Left kidney (tissue), 2 donors: Measurements from ENCODE around the gene BCKDHB. TPM values are rescaled to one million over a fixed set of nuclear protein-coding genes. Genes with fewer than 3 reads are reported as not detected.
"Not testable (repeated sequence)": the region's sequence is repeated elsewhere in the genome, so short reads cannot be mapped to it uniquely, and the experiment has no call there.

Experiments
- DNase-seq: peaks from one replicate; pipeline ENCODE4 v3.0.0-alpha.2; 2013
- polyA plus RNA-seq: library from polyadenylated mRNA; unstranded; fragments of 120-200 nt; gene quantifications from one replicate; pipeline ENCODE4 v1.2.1, GENCODE V29; 2013; ENCODE audit not compliant: insufficient read length

The BCKDHB gene
- polyA plus RNA-seq, 1 donor: 34.4 TPM

GRCh38 chr6:80254716-80255115 lies 148.2 kb downstream of the BCKDHB start:
- no peak for DNase-seq

GRCh38 chr6:80256691-80257090 lies 150.2 kb downstream of the BCKDHB start:
- no peak for DNase-seq

DNA sequence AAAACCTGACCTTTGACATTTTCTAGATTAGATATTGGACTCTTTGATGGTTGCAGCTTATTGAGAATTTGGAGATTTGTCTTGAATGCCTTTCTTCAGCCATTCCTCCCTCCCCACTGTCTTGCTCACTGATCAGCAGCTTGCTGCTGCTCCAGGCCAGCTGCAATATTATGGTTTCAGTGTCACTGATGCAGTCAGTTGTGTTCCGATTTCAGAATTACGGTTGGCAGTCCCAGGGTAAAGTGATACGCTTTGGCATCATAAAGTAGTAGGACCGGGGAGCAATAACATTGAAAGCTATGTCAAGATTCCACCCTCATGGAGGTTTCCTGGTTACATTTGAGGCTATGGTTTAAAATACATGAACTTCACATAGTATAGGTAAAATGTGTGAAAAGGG lies 152.6 kb downstream of the BCKDHB start:
- DNase-seq: peak; percentile 3

- DNase-seq: no peak
Observed at GRCh38 chr6:80263585-80263984, 157.1 kb downstream of the BCKDHB start.

GRCh38 chr6:80268865-80269730 lies 162.6 kb downstream of the BCKDHB start:
- DNase-seq: no peak

- no peak for DNase-seq
Observed at GRCh38 chr6:80271074-80271473, 164.6 kb downstream of the BCKDHB start.

GRCh38 chr6:80272988-80273387 lies 166.5 kb downstream of the BCKDHB start:
- no peak for DNase-seq

GRCh38 chr6:80276861-80277260 lies 170.4 kb downstream of the BCKDHB start:
- no peak for DNase-seq

DNA sequence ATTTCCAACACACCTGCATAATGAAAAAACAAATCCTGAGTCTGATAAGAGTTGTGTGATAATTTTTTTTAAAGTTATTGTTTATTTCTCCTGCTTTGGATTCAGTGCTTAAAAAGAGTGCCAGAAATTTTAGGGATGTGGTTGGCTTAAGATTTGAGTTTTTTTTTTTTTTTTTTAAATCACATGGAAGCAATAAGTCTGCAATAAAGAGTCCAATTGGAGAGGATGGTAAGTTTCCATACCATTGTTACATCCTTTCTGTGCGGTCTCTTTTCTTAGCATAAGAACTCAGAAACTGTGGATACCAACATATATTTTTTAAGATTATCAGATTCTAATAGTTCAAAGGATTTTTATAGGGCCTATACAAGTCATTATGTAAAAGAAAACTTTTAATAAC lies 171.0 kb downstream of the BCKDHB start:
- no peak for DNase-seq

DNA sequence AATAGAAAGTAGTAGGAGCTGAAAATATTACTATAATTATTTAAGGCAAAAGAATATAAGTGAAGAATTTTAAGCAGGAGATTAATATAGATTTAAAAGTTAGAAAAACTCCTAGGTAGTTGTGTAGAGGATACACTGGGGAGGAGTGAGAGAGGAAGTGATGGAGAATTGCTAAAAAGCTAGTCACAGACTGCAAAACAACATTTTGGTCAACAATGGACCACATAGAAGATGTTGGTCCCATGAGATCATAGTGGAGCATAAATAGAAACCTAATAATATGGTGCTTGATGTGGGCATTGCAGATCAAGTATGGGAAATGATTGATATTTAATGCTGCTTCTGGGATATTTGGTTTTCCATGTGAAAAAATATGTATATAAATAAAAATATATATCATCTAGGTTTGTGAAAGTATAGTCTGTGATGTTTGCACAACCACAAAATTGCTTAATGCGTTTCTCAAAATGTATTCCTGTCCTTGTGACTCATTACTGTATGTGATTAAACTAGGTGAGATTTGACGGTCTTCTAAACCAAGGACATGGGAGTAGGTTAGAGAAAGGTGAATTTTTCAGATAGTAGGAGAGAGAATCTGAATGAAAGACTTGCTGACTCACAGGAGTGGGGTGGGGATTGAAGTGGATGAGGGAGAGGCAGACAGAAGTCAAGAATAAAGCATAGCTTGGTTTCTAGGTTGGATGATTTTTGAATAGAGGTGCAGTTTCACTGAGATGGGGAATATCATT lies 174.0 kb downstream of the BCKDHB start:
- DNase-seq: no peak

DNA sequence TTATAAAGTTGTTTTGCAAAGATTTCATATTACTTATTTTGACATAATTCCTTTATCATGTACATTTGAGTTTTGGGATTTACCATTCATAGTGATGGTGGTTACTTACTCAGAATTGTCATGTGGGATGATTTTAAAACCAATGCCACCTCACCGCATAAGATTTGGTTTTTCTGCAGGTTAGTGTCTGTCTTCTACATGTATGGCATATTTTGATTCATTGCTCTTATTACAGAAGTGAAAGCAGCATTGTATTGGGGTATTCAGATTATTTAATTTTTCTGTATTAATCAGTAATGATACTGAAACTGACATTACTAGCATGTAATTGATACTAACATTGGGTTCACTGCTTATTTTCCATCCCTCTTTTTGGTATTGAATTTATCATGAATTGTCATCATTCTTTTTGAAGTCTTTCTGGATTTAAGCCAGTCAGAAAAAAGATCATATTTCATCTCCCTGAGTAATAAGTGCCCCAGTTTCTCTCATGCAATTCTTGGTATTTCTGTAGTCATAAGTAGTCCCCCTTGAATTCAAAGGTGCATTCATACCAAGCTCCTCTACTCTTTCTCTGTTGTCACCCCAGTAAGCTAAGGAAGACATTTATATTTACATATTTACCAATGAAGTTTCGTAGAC lies 176.6 kb downstream of the BCKDHB start:
- no peak for DNase-seq

- DNase-seq: no peak
Observed at GRCh38 chr6:80287112-80287511, 180.6 kb downstream of the BCKDHB start.

DNA sequence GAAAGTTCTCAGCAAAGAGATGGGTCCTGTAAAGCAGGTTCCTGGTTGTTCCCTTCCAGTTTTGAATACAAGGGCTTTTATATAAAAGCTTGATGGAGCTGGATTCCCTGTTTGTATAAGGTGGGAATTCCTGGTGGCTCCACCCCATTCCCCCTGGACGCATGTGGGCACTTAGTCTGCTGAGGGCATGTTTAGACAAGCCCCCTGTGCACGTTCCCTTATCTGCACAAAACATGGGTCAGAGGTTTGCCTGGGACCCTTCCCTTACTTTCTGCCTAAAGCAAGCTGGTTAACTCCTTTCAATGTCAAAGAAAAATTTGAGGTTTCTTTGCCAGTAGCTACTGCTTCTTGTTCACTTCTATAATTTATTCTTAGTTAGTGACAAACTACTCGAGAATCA lies 181.1 kb downstream of the BCKDHB start:
- no peak for DNase-seq

- DNase-seq: no peak
Observed at GRCh38 chr6:80289727-80290126, 183.3 kb downstream of the BCKDHB start.

- not testable (repeated sequence) for DNase-seq
Observed at GRCh38 chr6:80294531-80294930, 188.1 kb downstream of the BCKDHB start.

DNA sequence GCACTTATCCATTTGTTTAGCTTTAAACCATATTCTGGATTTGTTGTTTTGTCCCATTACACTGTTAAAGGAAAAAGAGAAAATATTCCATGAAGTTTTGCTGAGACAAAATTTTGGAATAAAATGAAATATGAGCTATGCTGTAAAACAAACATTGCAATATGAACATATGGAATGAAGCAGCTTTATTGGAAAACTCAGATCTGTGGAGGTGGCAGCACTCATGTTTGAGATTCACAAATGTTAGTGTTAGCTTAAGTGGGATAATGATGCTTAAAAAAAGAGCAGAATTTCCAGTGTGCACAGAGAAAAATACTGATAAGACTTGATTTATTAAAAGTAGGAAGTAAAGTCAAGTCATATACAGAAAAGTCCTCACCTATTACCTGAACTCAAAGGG lies 196.2 kb downstream of the BCKDHB start:
- DNase-seq: no peak

DNA sequence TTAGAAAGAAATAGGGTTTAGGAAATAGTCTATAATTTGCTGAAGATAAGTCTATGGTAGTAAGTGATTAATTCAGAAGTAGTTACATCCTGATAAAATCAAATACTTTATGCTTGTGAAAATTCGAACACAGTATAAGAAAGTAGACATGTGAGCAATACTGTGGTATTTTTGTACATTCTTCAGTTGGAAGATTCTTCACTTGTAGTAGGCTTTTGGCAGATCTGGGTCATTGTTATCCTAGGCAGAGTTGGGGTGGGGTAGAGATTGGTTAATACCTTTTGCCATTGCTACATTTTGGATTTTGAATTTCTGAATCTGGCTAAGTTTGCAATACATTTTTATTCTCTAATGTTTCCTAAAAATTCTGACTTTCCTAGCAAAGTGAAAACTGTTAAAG lies 197.5 kb downstream of the BCKDHB start:
- no peak for DNase-seq

DNA sequence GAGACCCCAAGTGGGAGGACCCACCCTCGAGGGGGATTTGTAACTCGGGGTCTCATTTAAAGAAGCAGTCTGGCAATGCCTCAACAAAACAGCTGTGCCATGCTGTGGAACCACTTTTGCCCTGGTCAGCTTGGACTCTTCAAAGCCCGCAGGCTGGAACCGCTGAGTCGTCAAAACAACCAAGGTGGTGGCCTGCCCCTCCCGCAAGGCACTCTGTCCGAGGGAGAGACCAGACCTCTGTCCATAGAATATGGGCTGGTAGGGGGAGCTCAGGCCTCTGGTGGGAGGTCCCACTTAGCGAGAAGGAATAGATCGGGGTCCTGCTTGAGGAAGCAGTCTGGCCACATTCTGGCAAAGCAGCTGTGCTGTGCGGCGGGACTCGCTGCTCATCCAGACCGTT lies 208.1 kb downstream of the BCKDHB start:
- no peak for DNase-seq

DNA sequence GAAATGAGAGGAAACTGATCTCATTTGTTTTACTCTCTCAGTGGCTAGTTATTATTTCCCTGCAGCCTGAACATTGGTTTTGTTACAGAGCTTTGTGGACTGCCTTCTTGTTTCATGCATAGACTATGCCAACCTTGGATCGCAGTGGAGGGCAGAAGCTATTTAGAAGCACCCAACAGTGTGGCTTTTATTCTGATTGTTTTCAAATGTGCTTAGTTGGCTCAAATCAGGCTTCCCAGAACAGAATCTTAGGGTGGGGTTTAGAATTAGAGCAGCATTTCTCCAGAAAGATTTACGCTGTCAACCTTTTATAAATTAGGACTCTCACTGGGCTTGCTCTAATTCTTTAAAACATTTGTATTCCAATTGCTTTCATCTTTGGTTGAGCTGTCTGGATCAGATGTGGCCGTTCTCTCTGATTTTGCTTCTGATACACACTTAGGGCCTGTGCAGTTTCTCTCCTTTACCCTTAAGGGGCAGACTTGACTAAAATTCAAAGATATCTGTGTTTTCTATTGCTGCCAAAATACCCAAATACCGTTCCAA lies 210.3 kb downstream of the BCKDHB start:
- no peak for DNase-seq

GRCh38 chr6:80319196-80319595 lies 212.7 kb downstream of the BCKDHB start:
- DNase-seq: no peak

DNA sequence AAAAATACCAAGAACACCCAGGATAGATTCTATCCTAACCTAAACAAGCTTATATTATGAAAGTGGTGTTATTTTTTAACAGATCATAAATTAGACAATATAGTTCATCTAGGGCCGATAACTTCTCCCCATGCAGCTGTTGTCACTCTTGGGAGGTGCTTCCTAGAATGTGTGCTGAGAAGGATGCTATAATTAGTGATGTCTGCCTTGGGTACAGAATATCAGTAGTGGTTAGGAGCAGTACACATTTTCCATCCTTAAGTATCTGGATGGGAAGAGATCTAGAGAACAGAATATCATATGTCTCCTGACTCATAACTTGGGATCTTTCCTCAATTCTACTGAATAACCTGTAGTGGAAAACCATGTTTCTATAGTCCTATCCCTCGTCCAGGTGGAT lies 214.5 kb downstream of the BCKDHB start:
- DNase-seq: no peak

DNA sequence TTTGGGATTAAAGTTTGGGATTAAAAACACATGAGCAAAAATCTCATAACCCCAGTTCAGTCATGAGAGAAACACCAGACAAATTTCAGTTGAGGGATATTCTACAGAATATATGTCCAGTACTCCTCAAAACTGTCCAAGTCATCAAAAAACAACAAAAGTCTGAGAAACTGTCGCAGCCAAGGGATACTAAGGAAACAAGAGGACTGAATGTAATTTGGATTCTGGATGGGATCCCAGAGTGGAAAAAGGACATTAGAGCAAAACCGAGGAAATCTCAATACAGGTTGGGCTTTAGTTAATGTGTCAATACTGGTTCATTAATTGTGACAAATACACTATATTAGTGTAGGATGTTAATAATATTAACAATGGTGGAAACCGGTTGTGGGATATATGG lies 219.3 kb downstream of the BCKDHB start:
- DNase-seq: no peak

GRCh38 chr6:80328652-80329051 lies 222.2 kb downstream of the BCKDHB start:
- no peak for DNase-seq
